Prostate gland (tissue), 2 donors: ENCODE measurements around the gene ERVFRD-1. TPM values are rescaled to one million over a fixed set of nuclear protein-coding genes. Genes with fewer than 3 reads are reported as not detected.

Experiments used
- DNase-seq: peaks from one replicate; pipeline ENCODE4 v3.0.0-alpha.2; 2019; ENCODE audit warnings: low spot score
- H3K27ac ChIP-seq, 2 donors: fragments of 200-600 bp; sonication (generic); 2 replicates each; pipeline ENCODE4 v1.5.1; 2017 to 2019
- H3K27me3 ChIP-seq: fragments of 200-600 bp; sonication (generic); replicated peaks from 2 replicates; pipeline ENCODE4 v1.5.1; 2019; ENCODE audit not compliant: insufficient read depth
- H3K36me3 ChIP-seq, 2 donors: fragments of 200-600 bp; sonication (generic); 1 replicate in 1 of 2; 2 replicates in 1 of 2; pipeline versions ENCODE4 v1.5.1 to v1.8.1; 2017 to 2019
- H3K4me1 ChIP-seq: fragments of 200-600 bp; sonication (generic); replicated peaks from 2 replicates; pipeline ENCODE4 v1.5.1; 2019
- H3K4me3 ChIP-seq, 2 donors: fragments of 200-600 bp; sonication (generic); 2 replicates each; pipeline ENCODE4 v1.5.1; 2017 to 2019
- H3K9me3 ChIP-seq: fragments of 200-600 bp; sonication (generic); 2 replicates; pipeline ENCODE4 v1.5.1; 2017
- POLR2A ChIP-seq: fragments of 450-650 bp; IDR thresholded peaks from one replicate; pipeline ENCODE4 v1.6.1; 2016; ENCODE audit warnings: antibody characterized with exemption, mild to moderate bottlenecking
- POLR2AphosphoS5 ChIP-seq: sonication (generic); formaldehyde crosslinking; IDR thresholded peaks from one replicate; pipeline ENCODE4 v1.6.1; 2017; ENCODE audit warnings: antibody characterized with exemption
- WGBS: methylation state at CpG from one replicate; pipeline ENCODE4 v1.1.5; 2018; 5-methylcytosine and 5-hydroxymethylcytosine counted together
- intact Hi-C: fragments of 100-400 bp; cut with DNase I; formaldehyde crosslinking; loops from one replicate; pipeline ENCODE4 v1.14.2; 2022
- total RNA-seq, 2 donors: library from RNA; depleted of rRNA; stranded (reverse); fragments of >200 nt; gene quantifications; one replicate each; pipeline ENCODE4 v1.1.0, GENCODE V29; 2016
- TF ChIP-seq, protein P1 (sequence below), 4 experiments: fragments of 200-600 bp in 2 of 4; fragments of 450-650 bp in 2 of 4; sonication (generic) in 2 of 4; IDR thresholded peaks; 1 replicate in 3 of 4; 2 replicates in 1 of 4; pipeline ENCODE4 v1.5.1; 2016 to 2019; ENCODE audit warnings: antibody characterized with exemption in 4 of 4, mild to moderate bottlenecking in 2 of 4, moderate library complexity in 2 of 4

The ERVFRD-1 gene
- total RNA-seq, 2 donors from 2014 or later: not detected

DNA sequence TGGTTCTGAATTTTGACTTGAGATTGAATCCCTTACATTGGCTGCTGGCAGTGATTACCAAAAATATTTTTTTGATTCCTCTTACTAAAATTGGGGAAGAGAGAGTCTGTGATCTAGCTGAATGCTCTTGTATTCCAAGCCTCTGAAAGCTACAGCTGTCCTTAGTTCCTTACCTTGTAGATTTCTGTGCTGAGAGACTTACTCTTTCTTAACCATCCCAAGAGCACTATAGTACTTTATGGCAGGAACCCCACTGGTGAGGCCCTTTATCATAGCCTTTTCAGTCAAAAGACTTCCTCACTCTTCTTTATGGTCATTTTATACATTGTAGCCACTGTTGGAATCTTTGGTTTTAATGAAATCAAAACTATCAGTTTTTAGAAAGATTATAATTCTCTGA, 19.1 kb upstream of the ERVFRD-1 start:
- Histone ChIP-seq H3K36me3 (no peaks in the 10 kb centered on the region), H3K27ac (no peak overlapping the region), H3K9me3 (no peaks in the 10 kb centered on the region), H3K4me1 (peaks cover 4% of the 10 kb centered on the region), H3K4me3 (no peak overlapping the region), H3K27me3 (no peaks in the 10 kb centered on the region)
- TF ChIP-seq, protein P1, sequence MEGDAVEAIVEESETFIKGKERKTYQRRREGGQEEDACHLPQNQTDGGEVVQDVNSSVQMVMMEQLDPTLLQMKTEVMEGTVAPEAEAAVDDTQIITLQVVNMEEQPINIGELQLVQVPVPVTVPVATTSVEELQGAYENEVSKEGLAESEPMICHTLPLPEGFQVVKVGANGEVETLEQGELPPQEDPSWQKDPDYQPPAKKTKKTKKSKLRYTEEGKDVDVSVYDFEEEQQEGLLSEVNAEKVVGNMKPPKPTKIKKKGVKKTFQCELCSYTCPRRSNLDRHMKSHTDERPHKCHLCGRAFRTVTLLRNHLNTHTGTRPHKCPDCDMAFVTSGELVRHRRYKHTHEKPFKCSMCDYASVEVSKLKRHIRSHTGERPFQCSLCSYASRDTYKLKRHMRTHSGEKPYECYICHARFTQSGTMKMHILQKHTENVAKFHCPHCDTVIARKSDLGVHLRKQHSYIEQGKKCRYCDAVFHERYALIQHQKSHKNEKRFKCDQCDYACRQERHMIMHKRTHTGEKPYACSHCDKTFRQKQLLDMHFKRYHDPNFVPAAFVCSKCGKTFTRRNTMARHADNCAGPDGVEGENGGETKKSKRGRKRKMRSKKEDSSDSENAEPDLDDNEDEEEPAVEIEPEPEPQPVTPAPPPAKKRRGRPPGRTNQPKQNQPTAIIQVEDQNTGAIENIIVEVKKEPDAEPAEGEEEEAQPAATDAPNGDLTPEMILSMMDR (IDR thresholded peaks at IDR 0.05): no peak
- TF ChIP-seq POLR2A (no peak), POLR2AphosphoS5 (no peak)
- DNase-seq: no peak
- intact Hi-C loops: no loop called here

DNA sequence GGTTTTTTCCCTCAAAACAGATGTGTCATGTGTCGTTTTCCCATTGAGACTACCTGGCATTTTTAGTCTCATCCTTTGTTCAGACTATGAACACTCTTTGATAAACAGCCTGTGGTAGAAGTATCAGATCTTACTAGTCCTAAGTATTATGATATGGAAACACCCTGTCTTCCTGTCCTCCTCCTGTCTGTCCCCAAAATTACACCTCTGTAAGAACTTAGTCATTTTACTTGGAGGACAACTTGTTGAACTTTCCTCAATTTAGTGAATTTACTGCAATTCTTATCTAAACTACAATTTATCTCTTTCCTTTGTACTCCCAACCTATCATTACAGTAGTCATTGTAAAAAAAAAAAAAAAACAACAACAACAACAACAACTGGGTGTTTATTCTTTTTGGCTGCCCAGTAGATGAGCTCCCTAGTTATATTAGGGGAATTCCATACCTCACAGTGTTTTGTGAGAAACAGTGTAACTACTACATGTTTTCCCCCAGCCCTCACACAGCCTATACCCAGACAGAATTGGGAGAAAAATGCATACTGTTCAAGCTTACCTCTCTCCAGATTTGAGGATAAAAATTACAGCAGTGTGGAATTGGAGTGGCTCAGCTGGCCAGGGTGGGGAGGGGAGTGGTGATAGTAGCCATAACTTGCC, 18.5 kb upstream of the ERVFRD-1 start:
- no peaks in the 10 kb centered on the region for H3K9me3 ChIP-seq
- no peaks in the 10 kb centered on the region for H3K36me3 ChIP-seq
- H3K4me1 ChIP-seq: peaks cover 4% of the 10 kb centered on the region
- 92% methylated on average over 1 of the region's 1 CpG for WGBS
- no peak for DNase-seq
- TF ChIP-seq POLR2AphosphoS5 (no peak), POLR2A (no peak)
- TF ChIP-seq, protein P1 (IDR thresholded peaks at IDR 0.05): no peak
- intact Hi-C loops: no loop called here
- no peaks in the 10 kb centered on the region for H3K27me3 ChIP-seq
- H3K4me3 ChIP-seq: no peak overlapping the region
- no peak overlapping the region for H3K27ac ChIP-seq

DNA sequence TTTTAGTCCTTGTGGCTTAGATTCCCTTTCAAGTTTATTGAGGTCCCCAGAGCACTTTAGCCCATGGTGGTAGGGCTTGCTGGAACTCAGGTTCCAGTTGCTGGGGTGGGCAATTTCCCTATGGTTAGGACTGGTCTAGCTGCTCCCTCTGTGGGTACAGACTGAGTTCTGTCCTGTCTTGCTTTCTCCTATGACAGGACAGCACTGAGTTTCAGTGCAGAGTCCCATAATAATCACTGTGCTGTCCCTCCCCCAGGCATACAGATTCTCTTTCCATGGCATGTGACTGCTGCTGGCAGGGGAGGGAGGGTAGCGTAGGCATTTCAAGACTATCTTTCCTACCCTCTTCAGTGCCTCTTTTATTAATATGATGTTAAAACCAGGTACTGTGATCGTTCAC, 17.1 kb upstream of the ERVFRD-1 start:
- intact Hi-C loops: no loop called here
- no peaks in the 10 kb centered on the region for H3K27me3 ChIP-seq
- TF ChIP-seq, protein P1 (IDR thresholded peaks at IDR 0.05): no peak
- no peak for TF ChIP-seq POLR2AphosphoS5
- TF ChIP-seq POLR2A: no peak
- no peak for DNase-seq
- H3K4me1 ChIP-seq: peaks cover 4% of the 10 kb centered on the region
- 76% methylated on average over 2 of the region's 2 CpGs for WGBS
- no peaks in the 10 kb centered on the region for H3K9me3 ChIP-seq
- no peak overlapping the region for H3K4me3 ChIP-seq
- no peak overlapping the region for H3K27ac ChIP-seq
- no peaks in the 10 kb centered on the region for H3K36me3 ChIP-seq

DNA sequence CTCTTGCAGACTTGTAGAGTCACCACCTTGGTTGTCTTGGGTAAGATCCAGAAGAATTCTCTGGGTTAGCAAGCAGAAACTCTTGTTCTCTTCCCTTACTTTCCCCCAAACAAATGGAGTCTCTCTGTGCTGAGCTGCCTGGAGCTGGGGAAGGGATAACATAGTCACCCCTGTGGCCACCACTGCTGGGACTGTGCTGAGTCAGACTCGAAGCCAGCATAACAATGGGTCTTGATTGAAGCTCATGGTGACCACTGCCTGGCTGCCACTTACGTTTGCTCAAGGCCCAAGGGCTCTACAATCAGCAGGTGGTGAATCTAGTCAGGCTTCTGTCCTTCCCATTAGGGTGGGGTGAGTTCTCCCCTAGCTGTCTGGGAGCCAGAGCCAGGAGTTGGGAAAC, 15.4 kb upstream of the ERVFRD-1 start:
- no peaks in the 10 kb centered on the region for H3K9me3 ChIP-seq
- intact Hi-C loops: no loop called here
- no peak overlapping the region for H3K27ac ChIP-seq
- H3K4me3 ChIP-seq: no peak overlapping the region
- no peaks in the 10 kb centered on the region for H3K36me3 ChIP-seq
- 76% methylated on average over 2 of the region's 2 CpGs for WGBS
- TF ChIP-seq POLR2A (no peak), POLR2AphosphoS5 (no peak)
- TF ChIP-seq, protein P1 (IDR thresholded peaks at IDR 0.05): no peak
- peaks cover 4% of the 10 kb centered on the region for H3K4me1 ChIP-seq
- no peak for DNase-seq
- no peaks in the 10 kb centered on the region for H3K27me3 ChIP-seq

DNA sequence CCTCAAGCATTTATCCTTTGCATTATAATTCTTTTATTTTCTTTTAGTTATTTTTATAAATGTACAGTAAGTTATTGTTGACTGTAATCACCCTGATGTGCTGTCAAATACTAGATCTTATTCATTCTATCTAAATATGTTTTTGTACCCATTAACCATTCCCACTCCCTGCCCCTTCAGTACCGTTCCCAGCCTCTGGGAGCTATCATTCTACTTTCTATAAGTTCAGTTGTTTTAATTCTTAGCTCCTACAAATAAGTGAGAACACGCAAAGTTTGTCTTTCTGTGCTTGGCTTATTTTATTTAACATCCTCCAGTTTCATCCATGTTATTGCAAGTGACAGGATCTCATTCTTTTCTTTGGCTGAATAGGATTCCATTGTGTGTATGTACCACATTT, 12.5 kb upstream of the ERVFRD-1 start:
- Histone ChIP-seq H3K4me1 (peaks cover 4% of the 10 kb centered on the region), H3K9me3 (no peaks in the 10 kb centered on the region), H3K4me3 (no peak overlapping the region), H3K27ac (no peak overlapping the region), H3K36me3 (no peaks in the 10 kb centered on the region), H3K27me3 (no peaks in the 10 kb centered on the region)
- intact Hi-C loops: no loop called here
- no peak for TF ChIP-seq POLR2A
- TF ChIP-seq, protein P1 (IDR thresholded peaks at IDR 0.05): no peak
- no peak for TF ChIP-seq POLR2AphosphoS5
- no peak for DNase-seq
- 82% methylated on average over 2 of the region's 2 CpGs for WGBS
